ENCODE results near the gene TBC1D9. TPM values are rescaled to one million over a fixed set of nuclear protein-coding genes. Genes with fewer than 3 reads are reported as not detected.
A peak's percentile ranks its signal among the peaks of the same experiment; 100 is the strongest.

The TBC1D9 gene
- total RNA-seq, 2 experiments from 2014 or later, result 0.20 to 0.33 TPM

DNA sequence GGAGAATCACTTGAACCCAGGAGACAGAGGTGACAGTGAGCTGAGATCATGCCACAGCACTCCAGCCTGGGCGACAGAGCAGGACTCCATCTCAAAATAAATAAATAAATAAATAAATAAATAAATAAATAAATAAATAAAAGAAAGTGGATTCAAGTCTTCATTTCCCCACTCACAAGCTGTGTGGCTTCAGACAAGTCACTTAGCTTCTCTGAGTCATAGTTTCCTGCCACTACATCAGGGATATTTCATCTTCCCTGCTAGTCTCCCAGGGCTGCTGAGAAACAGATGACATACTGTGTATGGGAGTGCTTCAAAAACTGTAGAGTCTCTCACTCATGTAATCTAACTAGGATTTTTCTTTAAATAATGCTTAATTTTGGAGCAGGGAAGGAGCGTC is 37.2 kb downstream of the TBC1D9 start:
- Mint-ChIP-seq H3K36me3 (ENCODE audit: low read depth) (no peaks in the 10 kb centered on the region), H3K9me3 (no peaks in the 10 kb centered on the region), H3K27me3 (no peaks in the 10 kb centered on the region), H3K27ac (no peak overlapping the region), H3K4me1 (ENCODE audit: low read depth) (peaks cover 12% of the 10 kb centered on the region), H3K4me3 (no peak overlapping the region)
- peak in 2 of 14 experiments; percentile 48 to 57 for DNase-seq
- no peak for ATAC-seq (ENCODE audit: poor library complexity)
- TF ChIP-seq, protein P1, sequence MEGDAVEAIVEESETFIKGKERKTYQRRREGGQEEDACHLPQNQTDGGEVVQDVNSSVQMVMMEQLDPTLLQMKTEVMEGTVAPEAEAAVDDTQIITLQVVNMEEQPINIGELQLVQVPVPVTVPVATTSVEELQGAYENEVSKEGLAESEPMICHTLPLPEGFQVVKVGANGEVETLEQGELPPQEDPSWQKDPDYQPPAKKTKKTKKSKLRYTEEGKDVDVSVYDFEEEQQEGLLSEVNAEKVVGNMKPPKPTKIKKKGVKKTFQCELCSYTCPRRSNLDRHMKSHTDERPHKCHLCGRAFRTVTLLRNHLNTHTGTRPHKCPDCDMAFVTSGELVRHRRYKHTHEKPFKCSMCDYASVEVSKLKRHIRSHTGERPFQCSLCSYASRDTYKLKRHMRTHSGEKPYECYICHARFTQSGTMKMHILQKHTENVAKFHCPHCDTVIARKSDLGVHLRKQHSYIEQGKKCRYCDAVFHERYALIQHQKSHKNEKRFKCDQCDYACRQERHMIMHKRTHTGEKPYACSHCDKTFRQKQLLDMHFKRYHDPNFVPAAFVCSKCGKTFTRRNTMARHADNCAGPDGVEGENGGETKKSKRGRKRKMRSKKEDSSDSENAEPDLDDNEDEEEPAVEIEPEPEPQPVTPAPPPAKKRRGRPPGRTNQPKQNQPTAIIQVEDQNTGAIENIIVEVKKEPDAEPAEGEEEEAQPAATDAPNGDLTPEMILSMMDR (IDR thresholded peaks at IDR 0.05), result no peak
- Histone ChIP-seq H3K27ac (ENCODE audit: low read depth in 1 of 2, low read length in 2 of 2) (peak overlapping the region in 1 of 2 donors; percentile 37), H3K4me3 (ENCODE audit: low read length) (no peak overlapping the region), H3K9me3 (ENCODE audit: control insufficient read depth in 1 of 2, insufficient read depth in 1 of 2, low read length in 2 of 2) (no peaks in the 10 kb centered on the region), H3K4me1 (ENCODE audit: insufficient read depth, low read length) (peaks cover 9% of the 10 kb centered on the region), H3K27me3 (ENCODE audit: control insufficient read depth in 1 of 2, insufficient read depth in 2 of 2, low read length in 2 of 2) (no peaks in the 10 kb centered on the region), H3K36me3 (ENCODE audit: insufficient read depth, low read length) (no peaks in the 10 kb centered on the region)
- ChIA-PET CTCF (no interaction called here), POLR2A (no interaction called here)
- intact Hi-C loops (cut with DNase I, micrococcal nuclease), result no loop called here

DNA sequence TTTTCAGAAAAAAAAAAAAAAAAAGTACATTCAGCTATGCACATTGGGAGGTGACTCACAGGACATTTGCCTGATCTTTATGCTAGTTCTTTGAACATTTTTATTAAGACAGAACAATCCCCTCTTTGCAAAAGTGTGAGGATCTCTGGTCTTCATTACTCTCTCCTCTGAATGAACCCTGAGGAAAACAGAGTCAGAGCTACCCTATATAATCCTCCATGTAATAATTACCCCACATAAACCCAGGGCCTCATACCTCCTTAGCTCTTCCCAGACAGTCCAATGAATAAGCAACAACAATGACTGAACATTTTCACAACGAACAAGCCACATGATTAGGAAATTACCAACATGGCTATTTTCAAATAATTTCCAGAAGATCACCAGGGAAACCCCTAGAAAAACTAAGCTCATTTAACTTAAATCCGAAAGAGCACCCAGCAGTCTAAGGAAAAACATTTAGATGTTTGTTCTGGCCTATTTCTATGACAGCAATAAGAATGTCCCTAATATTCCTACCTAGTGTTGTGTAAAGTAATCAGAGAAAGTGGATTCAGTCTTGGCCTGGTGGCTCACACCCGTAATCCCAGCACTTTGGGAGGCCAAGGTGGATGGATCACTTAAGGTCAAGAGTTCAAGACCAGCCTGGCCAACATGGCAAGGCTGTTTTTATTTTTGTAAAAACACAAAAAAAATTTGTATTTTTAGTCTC is 37.8 kb downstream of the TBC1D9 start:
- POLR2A ChIA-PET, result no interaction called here

DNA sequence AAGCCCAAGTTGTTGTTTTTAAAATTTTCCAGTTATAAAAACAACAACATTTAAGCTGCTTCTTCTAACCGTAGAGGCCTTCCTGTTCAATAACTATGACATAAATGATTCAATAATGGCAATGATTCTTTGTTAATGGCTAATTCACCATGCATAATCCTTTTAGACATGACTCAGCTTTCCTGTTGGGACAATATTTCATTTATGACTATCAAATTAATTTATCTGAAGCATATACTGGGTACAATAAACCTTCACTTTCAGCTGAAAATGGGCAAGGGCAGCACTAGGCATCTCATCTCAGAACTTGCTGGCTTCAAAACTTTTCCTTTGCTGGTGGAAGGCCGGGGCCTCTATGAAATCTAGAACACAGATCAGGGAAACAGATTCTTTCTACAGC is 38.9 kb downstream of the TBC1D9 start:
- POLR2A ChIA-PET, result no interaction called here
- Mint-ChIP-seq H3K4me1 (ENCODE audit: low read depth) (peaks cover 12% of the 10 kb centered on the region), H3K36me3 (ENCODE audit: low read depth) (no peaks in the 10 kb centered on the region), H3K27ac (no peak overlapping the region), H3K9me3 (no peaks in the 10 kb centered on the region), H3K4me3 (no peak overlapping the region), H3K27me3 (no peaks in the 10 kb centered on the region)
- no peaks in the 10 kb centered on the region for H3K36me3 ChIP-seq (ENCODE audit: insufficient read depth, low read length)
- no peak overlapping the region for H3K27ac ChIP-seq (ENCODE audit: low read depth in 1 of 2, low read length in 2 of 2)
- intact Hi-C loops (cut with DNase I, micrococcal nuclease), result no loop called here
- no peaks in the 10 kb centered on the region for H3K27me3 ChIP-seq (ENCODE audit: control insufficient read depth in 1 of 2, insufficient read depth in 2 of 2, low read length in 2 of 2)
- CTCF ChIA-PET, result no interaction called here
- no peaks in the 10 kb centered on the region for H3K9me3 ChIP-seq (ENCODE audit: control insufficient read depth in 1 of 2, insufficient read depth in 1 of 2, low read length in 2 of 2)
- DNase-seq (no peak), ATAC-seq (ENCODE audit: poor library complexity) (no peak)
- H3K4me3 ChIP-seq (ENCODE audit: low read length), result no peak overlapping the region
- TF ChIP-seq, protein P1 (IDR thresholded peaks at IDR 0.05), result no peak
- peaks cover 9% of the 10 kb centered on the region for H3K4me1 ChIP-seq (ENCODE audit: insufficient read depth, low read length)

More for the DNA sequence above, 37.8 kb downstream of the TBC1D9 start:
- no peaks in the 10 kb centered on the region for H3K9me3 ChIP-seq (ENCODE audit: control insufficient read depth in 1 of 2, insufficient read depth in 1 of 2, low read length in 2 of 2)
- no peak overlapping the region for H3K4me3 Mint-ChIP-seq
- H3K27ac Mint-ChIP-seq, result no peak overlapping the region
- DNase-seq (peak in 2 of 14 experiments; percentile 29 to 45), ATAC-seq (ENCODE audit: poor library complexity) (no peak)
- H3K36me3 Mint-ChIP-seq (ENCODE audit: low read depth), result no peaks in the 10 kb centered on the region
- no peak overlapping the region for H3K4me3 ChIP-seq (ENCODE audit: low read length)
- TF ChIP-seq, protein P1 (IDR thresholded peaks at IDR 0.05), result no peak
- CTCF ChIA-PET, result no interaction called here
- peaks cover 9% of the 10 kb centered on the region for H3K4me1 ChIP-seq (ENCODE audit: insufficient read depth, low read length)
- no peaks in the 10 kb centered on the region for H3K9me3 Mint-ChIP-seq
- no peaks in the 10 kb centered on the region for H3K36me3 ChIP-seq (ENCODE audit: insufficient read depth, low read length)
- peak overlapping the region in 1 of 2 donors; percentile 37 for H3K27ac ChIP-seq (ENCODE audit: low read depth in 1 of 2, low read length in 2 of 2)
- intact Hi-C loops (cut with DNase I, micrococcal nuclease), result no loop called here
- H3K27me3 Mint-ChIP-seq, result no peaks in the 10 kb centered on the region
- no peaks in the 10 kb centered on the region for H3K27me3 ChIP-seq (ENCODE audit: control insufficient read depth in 1 of 2, insufficient read depth in 2 of 2, low read length in 2 of 2)
- H3K4me1 Mint-ChIP-seq (ENCODE audit: low read depth), result peaks cover 12% of the 10 kb centered on the region

Measured in CD4-positive, alpha-beta T cell (primary cell).